HG02798 (cell line): ENCODE measurements around the gene ESAM.

Source experiments
- ATAC-seq: cut with Tn5 transposase; IDR thresholded peaks from one replicate; pipeline ENCODE4 v1.9.1; 2021; ENCODE audit warnings: mild to moderate bottlenecking; ENCODE audit not compliant: unreplicated experiment, poor library complexity

ESAM gene

DNA sequence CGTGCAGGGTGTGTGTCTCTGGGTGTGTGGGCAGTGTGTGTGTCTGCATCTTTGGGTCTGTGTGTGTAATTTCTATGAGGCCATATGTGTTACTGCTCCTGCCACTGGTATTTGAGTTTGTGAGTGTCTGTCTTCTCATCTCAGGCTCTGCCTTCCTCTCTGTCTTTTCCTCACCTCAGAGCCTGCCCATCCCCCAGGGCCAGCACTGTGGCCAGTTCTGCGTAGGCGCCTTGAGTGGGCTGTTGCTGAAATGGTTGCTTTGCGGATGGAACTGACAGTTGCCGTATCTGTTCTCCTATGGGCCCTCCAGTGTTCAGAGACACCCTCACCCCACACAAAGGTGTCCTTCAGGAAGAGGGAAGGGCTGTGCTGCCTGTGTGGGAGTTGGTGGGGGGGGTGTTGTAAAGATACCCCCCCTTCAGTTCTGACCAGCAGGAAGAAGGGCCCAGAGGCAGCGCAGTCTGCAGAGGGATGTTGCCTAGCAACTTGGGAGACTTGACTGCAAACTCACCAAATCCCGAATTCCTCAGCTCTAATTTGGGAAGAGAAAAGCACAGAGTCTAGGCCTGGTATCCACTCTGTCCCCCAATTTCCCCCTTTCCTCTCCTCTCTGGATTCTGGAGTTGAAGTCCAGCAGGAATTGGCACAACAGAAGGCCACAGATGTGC is 24.3 kb downstream of the ESAM start:
- no peak for ATAC-seq

DNA sequence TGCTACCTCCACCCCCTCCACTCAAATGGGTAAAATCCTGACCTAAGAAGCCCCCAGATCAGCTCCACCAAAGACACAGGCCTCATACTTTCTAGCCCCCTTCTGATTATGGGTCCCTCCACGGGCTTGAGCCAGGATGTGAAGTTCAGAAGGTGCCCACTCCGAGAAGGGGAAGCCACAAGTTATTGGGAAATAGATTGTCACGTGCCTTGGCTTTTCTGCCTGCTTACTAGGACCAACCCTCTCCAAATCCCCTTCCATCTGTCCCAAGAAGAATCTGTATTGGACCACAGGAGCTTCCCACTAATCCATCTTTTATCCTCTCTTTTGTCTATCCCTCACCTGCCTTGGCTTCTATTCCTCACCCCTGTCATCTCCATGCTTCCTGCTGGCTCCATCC is 25.4 kb downstream of the ESAM start:
- no peak for ATAC-seq

DNA sequence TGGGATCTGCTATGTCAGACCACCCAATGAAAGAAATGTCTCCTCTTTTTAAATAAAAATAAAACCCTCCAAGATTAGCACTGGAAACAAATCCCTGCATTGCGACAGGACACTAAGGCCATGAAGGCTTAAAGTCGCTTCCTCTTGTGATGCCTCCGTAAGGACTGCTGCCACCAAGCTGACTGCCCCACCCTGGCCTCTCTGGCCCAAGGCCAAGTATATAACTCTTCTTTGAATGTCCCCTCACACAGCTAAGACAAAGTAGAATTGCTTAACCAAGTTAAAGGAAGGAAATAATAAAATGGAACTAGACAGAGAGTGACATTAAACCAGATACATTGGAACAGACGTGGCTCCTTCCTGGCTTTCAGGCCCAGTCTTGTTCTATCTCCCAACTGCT is 29.9 kb downstream of the ESAM start:
- ATAC-seq, result no peak

DNA sequence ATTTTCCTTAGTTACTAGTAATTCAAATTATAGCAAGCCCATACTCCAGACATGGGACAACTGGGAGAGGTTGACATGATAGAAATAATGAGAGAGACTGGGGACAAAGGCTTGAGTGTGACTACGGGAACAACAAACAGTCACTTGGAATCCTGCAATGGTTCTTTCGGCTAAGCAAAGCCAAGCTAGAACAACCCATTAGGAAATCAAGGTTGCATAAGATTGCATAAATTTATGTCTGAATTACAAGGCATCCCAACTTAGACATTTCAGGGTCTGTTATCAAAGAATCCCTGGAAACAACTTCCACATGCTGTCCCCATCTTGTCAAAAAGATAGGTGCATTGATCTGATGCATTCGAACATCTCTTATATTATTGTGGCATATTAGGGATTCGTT is 32.5 kb downstream of the ESAM start:
- no peak for ATAC-seq

DNA sequence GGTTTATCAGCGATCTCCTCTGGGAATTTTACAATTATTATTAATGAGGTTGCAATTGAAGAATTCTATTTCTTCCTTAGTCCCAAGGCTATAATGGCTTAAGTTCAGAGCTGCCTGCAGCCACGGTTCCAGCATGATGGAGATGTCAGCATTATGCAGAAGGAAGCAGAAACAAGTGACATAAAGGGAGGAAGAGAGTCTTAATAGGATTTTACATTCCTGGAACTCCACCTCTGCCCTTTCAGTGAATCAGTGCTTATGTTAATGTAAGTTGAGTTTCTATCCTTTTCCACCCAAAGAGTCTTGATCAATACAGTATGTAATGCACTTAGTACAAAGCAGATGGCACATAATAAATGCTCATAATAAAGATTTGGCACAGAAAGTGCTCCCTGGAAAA is 34.0 kb downstream of the ESAM start:
- ATAC-seq, result no peak

DNA sequence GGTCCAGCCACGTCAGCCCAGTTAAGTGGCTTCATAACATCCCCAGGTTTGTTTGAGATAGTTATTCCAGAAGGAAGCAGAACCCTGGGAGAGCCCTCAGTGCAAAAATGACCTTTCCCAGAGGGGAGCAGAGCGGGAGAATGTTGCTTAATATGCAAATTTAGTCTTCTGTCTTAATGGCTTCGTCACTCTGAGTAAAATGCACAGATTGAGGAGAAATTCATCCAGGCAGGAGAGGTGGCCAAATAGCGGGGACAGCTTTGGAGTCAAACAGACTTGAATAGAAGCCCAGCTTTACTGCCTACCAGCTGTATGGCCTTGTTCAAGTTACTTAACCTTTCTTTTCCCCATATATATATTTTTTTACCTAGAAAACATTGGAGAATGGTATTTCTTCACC is 34.6 kb downstream of the ESAM start:
- ATAC-seq, result no peak

DNA sequence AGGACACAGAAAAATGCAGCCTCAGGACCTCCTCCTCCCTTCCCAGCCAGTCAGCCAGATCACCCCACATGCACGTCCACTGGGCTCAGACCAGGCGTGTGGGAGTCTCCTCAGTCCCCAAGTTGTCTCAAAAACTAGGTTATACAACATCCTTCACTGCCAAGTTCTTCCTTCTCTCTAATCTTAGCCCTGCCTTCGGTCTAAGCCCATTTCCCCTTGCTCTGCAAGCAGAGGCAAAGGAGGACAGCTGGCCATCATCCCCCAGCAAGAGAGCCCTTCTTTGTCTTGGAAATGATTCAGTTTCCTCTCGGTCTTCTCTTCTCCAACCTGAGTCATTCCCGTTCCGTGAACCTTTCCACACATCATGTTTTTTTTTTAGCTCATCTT is 36.4 kb downstream of the ESAM start:
- ATAC-seq, result peak; percentile 5

DNA sequence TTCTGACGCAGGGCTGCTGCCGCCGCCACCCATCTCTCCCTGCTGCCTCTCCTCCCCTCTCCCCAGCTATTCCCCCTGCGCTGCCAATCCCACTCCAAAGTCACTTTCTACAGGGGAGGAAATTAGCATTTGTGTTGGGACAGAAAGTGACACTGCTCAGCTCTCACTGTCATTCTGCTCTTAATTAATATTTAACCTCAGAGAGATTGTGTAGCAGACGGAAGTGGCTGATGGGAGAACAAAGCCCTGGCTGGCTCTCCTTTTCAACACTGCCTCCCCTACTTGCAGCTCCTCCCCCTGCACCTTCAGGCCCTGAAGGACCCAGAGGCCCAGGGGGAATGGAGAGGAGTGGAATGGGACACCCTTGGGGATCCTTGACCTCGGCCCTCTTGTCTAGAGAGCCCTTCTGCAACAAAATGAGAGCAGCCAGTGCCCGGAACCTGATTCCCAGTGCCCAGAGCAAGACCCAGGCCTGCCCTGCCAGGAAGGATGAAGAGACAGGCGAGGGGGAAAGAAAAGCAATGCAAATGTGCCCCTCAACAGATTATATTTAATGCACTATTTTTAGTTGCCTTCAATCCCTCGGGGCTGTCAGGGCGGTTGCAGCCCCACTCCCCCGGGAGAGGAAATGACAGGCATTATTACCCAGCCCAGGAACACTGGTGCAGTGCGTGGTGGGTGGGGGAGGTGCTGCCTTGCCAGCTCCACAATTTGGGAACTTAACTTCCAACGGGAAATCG is 36.9 kb downstream of the ESAM start:
- peak; percentile 97 for ATAC-seq

DNA sequence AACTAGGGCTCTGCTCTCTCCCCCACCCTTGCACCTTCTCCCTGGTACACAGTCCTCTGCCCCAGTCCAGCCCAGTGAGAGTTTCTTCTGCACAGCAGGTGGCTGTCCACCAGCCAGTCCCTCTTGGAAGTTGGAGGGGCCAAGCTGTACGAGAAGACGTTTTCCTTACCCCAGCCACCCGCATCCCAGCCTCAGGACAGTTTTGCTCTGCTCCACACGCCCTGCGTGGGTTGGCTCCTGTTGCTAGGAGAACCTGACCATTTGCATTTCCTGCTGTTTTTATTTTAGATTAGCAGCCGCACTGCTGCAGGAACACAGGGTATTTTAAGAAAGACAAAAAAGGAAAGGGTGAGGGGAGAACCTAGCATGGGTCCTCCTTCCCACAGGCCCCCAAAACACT is 39.9 kb downstream of the ESAM start:
- ATAC-seq, result no peak

DNA sequence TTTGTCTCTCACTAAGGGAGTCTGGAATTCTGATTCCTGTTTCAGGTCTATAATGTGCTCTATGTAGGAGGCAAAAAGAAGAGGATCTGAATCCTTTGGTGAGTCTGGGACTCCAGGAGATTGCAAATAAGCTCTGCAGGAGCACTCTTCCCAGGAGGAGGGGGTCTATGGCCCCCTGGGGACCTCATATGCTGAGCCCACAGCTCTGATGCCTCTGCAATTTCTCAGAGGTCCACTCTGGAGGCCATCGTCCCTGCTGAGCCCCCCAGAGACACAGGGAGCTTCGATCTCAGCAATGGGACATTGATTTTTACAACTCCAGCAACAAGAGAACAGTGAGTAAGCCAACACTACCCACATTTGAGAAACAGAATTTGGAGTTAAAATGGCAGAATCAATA is 42.6 kb downstream of the ESAM start:
- ATAC-seq, result no peak

DNA sequence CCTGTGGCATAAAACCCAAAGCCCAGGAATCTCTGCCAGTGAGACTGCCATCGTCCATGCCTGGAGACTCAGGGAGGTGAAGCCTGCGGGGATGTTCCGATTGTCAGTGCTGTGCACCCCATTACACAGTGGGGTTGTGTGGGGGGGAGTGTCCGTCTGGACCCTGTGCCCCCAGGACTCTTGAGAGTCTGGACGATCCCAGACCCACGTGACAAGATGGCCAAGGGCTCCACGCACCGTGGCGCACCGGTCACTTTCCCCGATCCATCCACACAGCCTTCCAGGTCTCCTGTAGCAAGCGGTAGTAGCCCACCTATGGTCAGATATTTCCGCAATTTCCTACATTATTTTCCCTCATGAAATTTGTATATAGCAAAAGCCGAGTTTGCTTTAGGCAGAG is 43.3 kb downstream of the ESAM start:
- ATAC-seq, result no peak

DNA sequence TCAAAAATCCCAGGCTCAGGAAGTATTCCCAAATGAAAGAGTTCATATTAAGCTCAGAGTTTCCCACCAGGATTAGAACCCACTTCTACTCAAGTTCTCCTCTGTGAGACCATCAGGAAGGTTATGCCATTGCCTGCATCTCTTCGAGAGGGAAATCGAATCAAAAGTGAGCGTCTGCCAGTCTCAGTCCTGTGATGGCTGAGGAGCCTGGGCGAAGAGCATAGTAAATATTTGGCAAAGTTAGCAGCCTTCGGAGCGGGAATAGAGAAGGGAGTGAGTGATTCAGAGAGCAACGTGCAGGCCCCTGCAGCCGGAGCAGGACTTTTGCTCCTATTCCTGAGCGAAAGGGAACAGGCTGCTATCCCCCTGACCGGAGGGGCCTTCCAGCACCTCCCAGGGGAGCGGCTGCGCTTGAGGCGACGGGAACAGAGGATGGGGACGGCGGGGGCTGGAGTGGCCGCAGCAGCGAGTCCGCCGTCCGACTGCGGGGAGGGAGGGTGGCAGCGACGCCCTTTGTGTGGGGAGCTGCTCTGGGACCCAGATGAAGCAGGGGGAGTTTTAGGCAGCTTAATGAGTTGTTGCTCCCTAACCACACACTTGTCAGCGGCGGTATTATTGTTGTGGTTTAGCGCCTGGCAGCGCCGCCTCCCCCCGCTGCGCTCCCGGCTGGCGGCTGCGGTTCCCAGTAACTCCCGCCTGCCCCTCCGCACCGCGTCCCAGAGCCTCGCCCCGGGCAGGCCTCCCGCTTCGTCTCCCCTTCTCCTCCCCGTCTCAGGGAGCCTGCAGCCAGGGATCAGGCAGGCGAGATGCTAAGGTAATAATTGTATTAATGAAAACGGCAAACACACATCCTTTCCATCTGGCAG is 44.1 kb downstream of the ESAM start:
- ATAC-seq, result peak; percentile 39

DNA sequence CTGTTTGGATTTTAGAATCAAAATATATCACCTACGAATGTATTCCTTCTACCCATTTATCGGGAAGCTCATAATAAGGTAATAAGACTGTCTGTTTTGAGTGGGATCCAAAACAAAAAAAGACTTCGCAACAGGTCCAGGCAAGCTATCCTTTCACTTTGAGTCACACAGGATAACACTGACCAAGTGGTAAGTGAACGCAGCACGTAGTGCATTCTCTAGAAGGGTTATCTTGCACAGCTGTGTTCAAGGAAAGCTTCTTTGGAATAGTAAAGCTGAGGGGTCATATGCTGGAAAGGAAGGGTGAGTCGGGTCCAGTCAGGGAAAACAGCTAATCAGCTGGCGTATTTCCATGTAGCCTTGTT is 44.7 kb downstream of the ESAM start:
- no peak for ATAC-seq

DNA sequence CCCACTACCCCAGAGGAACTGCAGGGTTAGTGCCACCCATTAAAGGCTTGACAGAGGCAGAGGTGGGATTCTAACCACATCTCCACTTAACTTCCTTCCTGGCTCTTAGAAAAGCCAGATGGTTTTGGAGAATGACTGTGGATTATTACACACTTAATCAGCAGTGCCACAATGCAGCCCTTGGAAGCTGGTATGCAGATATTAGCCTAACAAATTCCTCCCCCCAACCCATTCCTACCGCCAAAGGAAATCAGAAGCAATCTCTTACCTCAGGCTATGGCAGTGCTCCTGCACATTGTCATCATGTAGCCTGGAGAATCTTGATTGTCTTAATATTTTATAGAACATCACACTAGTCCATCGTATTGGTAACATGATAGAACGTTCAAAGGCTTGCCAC is 45.5 kb downstream of the ESAM start:
- ATAC-seq, result no peak

DNA sequence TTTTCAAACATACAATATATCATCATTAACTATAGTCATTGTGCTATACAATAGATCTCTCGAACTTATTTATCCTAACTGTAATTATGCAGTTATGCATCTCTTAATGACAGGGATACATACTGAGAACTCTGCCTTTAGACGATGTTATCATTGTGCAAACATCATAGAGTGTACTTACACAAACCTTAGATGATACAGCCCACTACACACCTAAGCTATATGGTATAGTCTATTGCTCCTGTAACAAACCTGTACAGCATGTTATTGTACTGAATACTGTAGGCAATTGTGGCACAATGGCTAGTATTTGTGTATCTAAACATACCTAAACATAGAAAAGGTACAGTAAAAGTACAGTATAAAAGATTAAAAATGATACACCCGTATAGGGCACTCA is 49.7 kb downstream of the ESAM start:
- no peak for ATAC-seq

DNA sequence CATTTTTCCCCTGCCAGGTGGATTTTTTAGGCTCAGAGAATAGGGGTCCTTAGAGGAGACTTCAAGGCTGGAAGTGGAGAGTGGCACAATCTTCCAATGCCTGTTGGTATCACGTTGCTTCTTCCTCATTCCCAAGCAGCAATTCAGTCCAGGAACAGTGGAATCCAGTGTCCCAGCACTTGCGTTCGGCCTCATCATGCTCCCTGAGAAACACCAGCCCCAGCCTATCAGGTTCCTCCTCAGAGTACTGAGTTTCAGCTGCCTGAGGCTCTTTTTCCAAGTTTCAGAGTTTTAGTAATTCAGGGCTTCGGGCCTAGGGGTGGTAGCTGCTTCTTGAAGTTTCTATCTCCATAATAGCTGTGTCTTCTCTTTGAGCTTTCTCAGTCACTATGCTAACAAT is 54.3 kb downstream of the ESAM start:
- no peak for ATAC-seq
